DND-41 (cell line): ENCODE results near the gene FBXO8.

Experiments used
- CTCF ChIP-seq: IDR thresholded peaks from 2 replicates; pipeline ENCODE4 v1.5.1; 2012; ENCODE audit warnings: borderline replicate concordance, low read length, moderate library complexity, mild to moderate bottlenecking; ENCODE audit not compliant: poor library complexity, severe bottlenecking; ENCODE audit errors: extremely low read depth
- EZH2 ChIP-seq: IDR thresholded peaks from 3 replicates; pipeline ENCODE4 v1.6.1; 2012; ENCODE audit warnings: borderline replicate concordance, low read depth, mild to moderate bottlenecking, moderate library complexity, low read length, inconsistent platforms; ENCODE audit not compliant: severe bottlenecking

- TF ChIP-seq CTCF, result no peak
- TF ChIP-seq EZH2, result no peak
Observed at GRCh38 chr4:174224550-174224949, 58.9 kb downstream of the FBXO8 start.
